Epithelial cell of umbilical artery (primary cell): ENCODE results near the gene CD1E. TPM values are rescaled to one million over a fixed set of nuclear protein-coding genes. Genes with fewer than 3 reads are reported as not detected.

ENCODE experiments used
- total RNA-seq: library from RNA; depleted of rRNA; stranded (reverse); fragments of >200 nt; gene quantifications from 2 replicates; pipeline ENCODE4 v1.2.3, GENCODE V29; 2014

CD1E gene
- not detected in 2 replicates for total RNA-seq

DNA sequence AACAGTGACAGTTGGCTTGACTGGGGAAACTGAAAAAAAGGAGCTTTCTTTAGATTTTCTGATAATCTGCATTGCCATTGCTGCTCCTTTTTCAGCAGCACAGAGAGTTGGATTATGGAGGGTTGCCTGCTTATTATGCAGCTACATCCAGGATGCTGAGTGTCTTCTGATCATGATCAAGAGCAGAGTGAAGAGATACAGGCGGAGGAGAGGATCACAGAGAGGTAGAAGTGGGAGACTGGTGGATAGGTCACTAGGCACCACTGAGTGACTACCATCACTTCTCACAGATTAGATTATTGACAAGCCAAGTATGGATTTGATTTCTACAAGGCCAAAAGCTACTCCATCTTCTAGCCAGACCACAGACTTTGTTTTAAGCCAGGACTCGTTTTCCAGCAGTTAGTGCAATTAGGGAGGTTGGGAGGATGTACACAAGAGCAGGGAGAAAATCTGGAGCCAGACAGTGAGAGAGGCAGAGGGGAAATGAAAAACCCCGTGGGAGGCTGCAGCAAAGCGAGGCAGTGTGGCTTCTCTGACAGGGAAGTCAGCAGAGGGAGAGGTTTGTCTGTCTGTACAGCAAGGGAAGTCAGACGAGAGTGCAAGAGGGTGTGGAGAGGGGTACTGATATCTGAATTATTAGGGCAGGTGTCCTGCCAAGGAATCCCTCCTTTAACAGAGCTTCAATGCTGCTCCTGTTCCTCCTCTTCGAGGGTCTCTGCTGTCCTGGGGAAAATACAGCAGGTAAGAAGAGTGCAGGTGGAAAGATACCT is at the start of gene CD1E:
TSS of gene CD1E (plus strand) at position 592 of the 773 bp plus-strand sequence. CDS start at position 687, 95 bp downstream.

DNA sequence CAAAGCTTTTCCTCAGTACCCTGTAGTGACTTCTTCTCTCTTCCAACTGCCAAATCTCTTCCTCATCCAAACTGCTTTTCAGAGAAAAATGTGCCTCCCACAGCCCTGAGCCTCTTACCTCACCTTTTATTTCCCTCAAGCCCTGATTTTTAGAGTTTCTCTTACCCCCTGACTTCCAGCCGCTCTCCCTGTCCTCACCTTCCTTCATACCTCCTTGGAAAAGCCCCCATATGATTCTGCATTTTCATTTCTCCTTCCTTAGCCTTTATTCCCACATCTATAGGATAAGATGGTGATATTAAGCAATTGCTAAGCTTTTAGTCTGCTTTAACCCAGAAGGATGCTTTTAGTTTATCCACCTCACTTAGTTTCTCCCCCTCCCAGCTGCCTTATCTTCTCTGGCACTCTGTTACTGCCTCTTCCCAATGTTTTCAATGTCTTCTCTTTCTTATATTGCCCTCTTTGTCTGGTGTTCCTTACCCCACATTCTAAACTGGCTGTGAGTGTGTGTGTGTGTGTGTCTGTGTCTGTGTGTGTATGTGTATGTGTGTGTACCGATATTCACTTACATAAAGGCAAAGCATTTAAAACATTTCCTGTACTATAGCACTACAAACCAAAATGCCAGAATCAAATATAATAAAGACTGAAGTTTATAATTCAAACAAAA is 22.1 kb upstream of the CD1E start, which contains the start of gene CD1B:
TSS of gene CD1B (minus strand) at position 51 of the 670 bp plus-strand sequence. CDS start 108 bp downstream, outside the sequence.

DNA sequence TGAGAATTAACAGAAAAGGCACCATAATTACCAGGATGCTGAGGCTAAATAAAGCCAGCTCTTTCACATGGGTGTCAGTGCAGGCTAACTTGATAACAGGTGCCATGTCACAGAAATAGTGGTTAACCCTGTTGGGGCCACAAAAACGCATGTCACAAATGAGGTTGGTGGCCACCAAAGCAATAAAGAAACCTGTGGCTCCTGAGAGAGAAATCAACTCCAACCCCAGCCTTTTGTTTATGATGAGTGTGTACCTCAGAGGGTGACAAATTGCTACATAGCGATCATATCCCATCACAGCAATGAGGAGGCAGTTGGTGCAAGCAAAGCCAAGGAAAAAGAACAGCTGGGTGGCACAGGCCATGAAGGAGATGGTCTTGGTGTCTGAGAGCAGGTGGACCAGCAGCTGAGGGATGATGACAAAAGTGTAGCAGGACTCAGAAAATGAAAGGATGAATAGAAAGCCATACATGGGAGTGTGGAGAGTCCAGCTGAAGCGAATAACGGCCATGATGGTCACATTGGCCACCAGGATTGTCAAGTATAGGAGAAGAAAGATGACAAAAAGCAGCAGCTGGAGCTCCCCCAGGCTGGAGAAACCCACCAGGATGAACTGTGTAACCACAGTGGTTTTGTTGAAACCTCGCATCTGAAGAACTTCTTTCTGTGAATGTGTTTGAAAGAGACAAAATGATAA is 45.3 kb downstream of the CD1E start, which contains the start of gene OR10T2:
TSS of gene OR10T2 (minus strand) at position 649 of the 697 bp plus-strand sequence. CDS start at position 649, 0 bp downstream.

Other genes with a start within 250 kb of the CD1E start
- gene CD1D, start 173.0 kb upstream of the CD1E start, total RNA-seq = not detected in 2 replicates
- under 0.01 TPM in 1 of 2 replicates, not detected in the other for gene CD1A, start 99.5 kb upstream of the CD1E start, total RNA-seq
- not detected in 2 replicates for gene CD1C, start 64.0 kb upstream of the CD1E start, total RNA-seq
- gene CD1B, start 22.4 kb upstream of the CD1E start, total RNA-seq = not detected in 2 replicates
- gene OR10T2, start 45.6 kb downstream of the CD1E start, total RNA-seq = not detected in 2 replicates
- not detected in 2 replicates for gene OR10K2, start 72.3 kb downstream of the CD1E start, total RNA-seq
- gene OR10K1, start 107.9 kb downstream of the CD1E start, total RNA-seq = not detected in 2 replicates
- gene OR10R2, start 118.3 kb downstream of the CD1E start, total RNA-seq = not detected in 2 replicates
- not detected in 2 replicates for gene OR6Y1, start 200.5 kb downstream of the CD1E start, total RNA-seq
- gene OR6P1, start 216.7 kb downstream of the CD1E start, total RNA-seq = not detected in 2 replicates
- not detected in 2 replicates for gene OR10X1, start 226.0 kb downstream of the CD1E start, total RNA-seq